ENCODE data around the gene NOLC1. TPM values are rescaled to one million over a fixed set of nuclear protein-coding genes. Genes with fewer than 3 reads are reported as not detected.

NOLC1 gene
- 187 TPM for polyA plus RNA-seq (2012; ENCODE audit: insufficient read depth, insufficient read length)

- DNase-seq (ENCODE audit: low read depth, low spot score) = peak; percentile 99
These were observed at the start of gene NOLC1 for GRCh38 chr10:102151774-102152544. TSS of gene NOLC1 (plus strand) at chr10:102152389. CDS start at chr10:102152411, 22 bp downstream.

GRCh38 chr10:102102421-102102820, 49.8 kb upstream of the NOLC1 start:
- no peak overlapping the region for H3K4me3 ChIP-seq (ENCODE audit: low read length)
- no peak for DNase-seq (ENCODE audit: low read depth, low spot score)

More at GRCh38 chr10:102151774-102152544, at the start of gene NOLC1:
- peak within 1 kb of the TSS; percentile 99 for H3K4me3 ChIP-seq (ENCODE audit: low read length)

DNA sequence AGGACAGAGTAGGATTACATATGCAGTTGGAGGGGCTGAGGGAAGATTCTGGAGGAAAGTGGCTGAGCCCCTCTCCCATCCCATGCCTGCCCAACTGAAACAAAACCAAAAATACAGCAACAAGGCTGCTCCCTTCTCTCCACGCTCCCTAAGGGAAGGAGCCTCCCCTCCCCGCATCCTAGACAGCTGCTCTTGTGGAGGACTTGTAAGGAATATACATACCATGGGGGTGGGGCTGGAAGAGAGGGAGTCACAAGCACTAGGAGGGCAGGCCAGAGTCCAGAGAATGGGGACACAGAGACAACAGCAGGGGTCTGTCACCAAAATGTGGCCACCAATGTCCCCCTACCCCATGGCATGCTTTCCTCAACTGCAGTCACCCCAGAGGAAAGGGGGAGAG, 45.2 kb upstream of the NOLC1 start:
- no peak overlapping the region for H3K4me3 ChIP-seq (ENCODE audit: low read length)
- DNase-seq (ENCODE audit: low read depth, low spot score) = no peak

DNA sequence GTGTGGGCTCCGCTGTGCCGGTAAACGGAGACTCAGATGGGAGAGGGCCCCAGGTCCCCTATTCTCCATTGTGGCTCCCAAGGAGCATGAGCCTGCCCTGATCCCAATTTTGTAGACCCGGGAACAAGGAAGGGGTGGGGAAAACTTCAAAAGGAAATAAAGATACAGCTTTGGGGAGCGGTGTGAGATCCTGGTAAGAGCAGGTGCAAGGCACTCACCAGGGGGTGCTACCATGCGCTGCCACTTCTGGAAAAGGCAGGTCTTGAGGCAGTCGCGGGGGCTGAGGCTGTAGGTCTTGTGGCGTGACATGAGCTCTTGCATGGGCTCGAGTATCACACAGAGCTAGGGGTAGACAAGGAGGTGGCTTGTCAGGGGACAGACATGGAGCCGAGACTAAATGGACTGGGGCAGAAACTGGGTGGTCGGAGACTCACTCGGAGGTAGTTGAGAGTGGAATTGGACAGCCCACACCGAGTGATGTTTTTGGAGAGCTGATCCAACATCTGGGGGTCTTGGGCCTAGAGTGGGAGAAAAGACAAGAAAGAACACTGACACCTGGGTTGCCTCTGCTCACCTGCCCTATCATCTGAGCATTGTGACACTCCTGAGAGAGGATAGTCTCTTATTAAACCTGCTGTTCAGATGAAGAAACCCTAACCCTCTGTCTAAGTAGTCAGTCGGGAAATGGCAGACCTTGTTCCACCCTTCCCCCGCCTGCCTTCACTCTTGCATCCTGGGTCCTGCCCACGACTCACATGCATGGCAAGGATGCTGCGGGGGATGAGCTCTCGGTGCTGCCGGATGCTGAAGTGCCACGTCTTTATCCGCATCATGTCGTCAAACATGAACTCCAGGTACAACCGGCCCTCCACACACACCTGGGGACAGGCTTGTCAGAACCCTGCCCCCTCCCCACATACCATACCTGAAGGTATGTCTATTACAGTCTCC, 42.7 kb upstream of the NOLC1 start:
- DNase-seq (ENCODE audit: low read depth, low spot score) = no peak
- no peak overlapping the region for H3K4me3 ChIP-seq (ENCODE audit: low read length)

- DNase-seq (ENCODE audit: low read depth, low spot score) = no peak
- H3K4me3 ChIP-seq (ENCODE audit: low read length) = no peak overlapping the region
These were observed 40.9 kb upstream of the NOLC1 start for GRCh38 chr10:102111276-102111675.

GRCh38 chr10:102112210-102112817, 39.9 kb upstream of the NOLC1 start:
- DNase-seq (ENCODE audit: low read depth, low spot score) = no peak
- H3K4me3 ChIP-seq (ENCODE audit: low read length) = no peak overlapping the region

DNA sequence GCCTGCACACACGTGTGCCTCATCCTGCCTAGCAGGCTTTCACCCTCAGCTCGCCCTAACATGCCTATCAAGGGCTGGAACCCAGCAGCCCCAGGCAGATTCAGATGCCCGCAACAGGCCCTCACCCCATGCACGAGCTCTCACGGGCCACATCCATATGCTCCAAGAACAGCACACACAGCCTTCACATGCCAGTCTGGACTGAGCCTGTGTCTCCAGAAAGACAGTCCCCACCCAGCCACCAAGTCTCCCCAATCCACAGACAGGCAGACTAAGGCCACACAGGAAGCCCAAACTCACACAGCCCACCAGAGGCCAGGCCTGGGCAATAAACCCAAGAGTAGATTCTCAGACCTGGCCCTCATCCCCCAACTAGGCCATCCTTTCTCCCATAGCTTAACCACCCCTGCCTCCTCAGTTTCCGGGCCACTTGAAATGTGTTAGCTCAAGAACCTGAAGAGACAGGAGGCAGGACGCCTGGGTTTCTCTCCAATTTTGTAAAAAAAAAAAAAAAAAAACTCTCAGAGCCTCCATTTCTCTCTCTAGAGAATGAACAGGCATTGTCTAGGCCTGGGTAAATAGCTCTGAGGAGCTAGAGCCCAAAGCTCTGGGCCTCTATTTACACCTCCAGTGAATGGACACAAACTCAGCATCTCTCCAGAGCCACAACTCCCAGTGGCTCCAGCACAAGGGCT, 38.8 kb upstream of the NOLC1 start:
- DNase-seq (ENCODE audit: low read depth, low spot score) = no peak
- peak overlapping the region; percentile 82 for H3K4me3 ChIP-seq (ENCODE audit: low read length)

GRCh38 chr10:102113956-102114857, 38.0 kb upstream of the NOLC1 start:
- DNase-seq (ENCODE audit: low read depth, low spot score) = no peak
- peak overlapping the region; percentile 82 for H3K4me3 ChIP-seq (ENCODE audit: low read length)

- DNase-seq (ENCODE audit: low read depth, low spot score) = peak; percentile 67
- peak overlapping the region; percentile 82 for H3K4me3 ChIP-seq (ENCODE audit: low read length)
These were observed 37.1 kb upstream of the NOLC1 start for GRCh38 chr10:102114861-102115618.

DNA sequence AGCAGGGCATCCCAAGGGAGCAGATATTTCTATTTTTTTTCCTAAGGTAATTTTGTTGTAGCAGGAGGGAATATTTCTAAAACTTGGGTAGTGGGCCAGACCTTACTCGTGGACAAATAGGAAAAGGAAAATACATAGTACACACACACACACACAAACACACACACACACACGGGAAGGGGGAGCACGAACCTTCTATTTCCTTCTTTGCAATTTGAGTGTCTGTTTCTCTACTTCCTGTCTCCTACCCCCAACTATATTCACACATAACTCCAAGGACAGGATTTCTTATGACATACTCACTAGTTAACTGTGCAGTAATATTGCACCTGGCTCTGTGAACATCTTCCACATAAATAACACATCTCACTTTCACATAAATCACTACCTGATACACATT, 36.4 kb upstream of the NOLC1 start:
- peak overlapping the region; percentile 82 for H3K4me3 ChIP-seq (ENCODE audit: low read length)
- peak; percentile 54 for DNase-seq (ENCODE audit: low read depth, low spot score)

DNA sequence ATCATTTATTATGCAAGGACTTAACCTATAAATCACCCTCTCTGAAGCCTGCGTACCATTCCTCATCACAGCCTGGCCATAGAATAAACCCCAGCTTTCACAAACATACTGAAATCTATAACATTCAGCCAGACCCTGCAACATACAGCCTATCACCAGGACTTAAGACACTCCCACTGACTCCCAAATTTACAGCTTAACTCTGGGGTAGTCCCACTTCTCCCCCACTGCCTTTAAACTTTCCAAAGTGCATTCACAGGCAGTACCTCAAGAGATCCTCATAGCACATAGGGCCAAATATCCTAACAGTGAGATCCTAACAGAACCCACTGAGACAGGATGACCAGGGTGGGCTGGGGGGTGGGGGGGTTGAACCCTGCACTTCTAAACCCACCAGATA, 35.5 kb upstream of the NOLC1 start:
- no peak overlapping the region; the same call in 1 of the 2 replicates for H3K4me3 ChIP-seq (ENCODE audit: low read length)
- DNase-seq (ENCODE audit: low read depth, low spot score) = no peak

GRCh38 chr10:102117391-102118159, 34.6 kb upstream of the NOLC1 start:
- H3K4me3 ChIP-seq (ENCODE audit: low read length) = peak overlapping the region; percentile 82
- DNase-seq (ENCODE audit: low read depth, low spot score) = peak; percentile 78

GRCh38 chr10:102118867-102119266, 33.3 kb upstream of the NOLC1 start:
- DNase-seq (ENCODE audit: low read depth, low spot score) = no peak

DNA sequence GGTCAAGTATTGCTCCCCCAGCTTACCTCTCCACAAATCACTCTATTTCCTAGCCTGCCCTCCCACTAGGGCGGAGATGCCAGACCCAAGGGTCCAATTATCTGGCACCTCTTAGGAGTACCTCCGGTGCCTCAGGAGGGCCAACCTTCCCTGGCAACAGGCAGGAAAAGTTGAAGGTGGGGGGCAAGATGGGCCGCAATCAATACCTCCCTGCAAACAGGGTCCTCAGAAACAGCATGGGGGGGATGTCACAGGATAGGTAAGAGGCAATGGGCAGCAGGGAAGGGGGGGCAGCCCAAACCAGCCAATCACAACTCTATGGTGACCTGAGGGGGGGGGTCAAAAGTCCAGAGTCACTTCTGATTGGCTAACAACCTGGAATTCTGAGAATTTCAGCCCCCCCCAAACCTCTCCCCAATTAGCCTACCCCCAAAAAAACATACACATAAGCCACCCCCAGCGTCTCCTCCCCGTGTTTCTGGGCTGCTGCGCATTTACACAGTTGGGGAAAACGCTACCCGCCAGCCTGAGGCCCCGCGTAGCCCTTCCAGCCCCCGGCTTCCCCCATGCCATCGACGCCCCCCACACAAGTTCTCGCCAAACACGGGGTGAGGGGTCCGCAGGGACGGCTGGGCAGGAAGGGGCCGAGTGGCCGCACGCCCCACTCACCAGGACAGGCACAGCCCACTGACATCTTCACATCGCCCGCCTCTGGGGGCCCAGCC, 32.6 kb upstream of the NOLC1 start:
- peak; percentile 57 for DNase-seq (ENCODE audit: low read depth, low spot score)
- peak overlapping the region; percentile 82 for H3K4me3 ChIP-seq (ENCODE audit: low read length)

More at GRCh38 chr10:102118867-102119266, 33.3 kb upstream of the NOLC1 start:
- H3K4me3 ChIP-seq (ENCODE audit: low read length) = peak overlapping the region; percentile 82

GRCh38 chr10:102120142-102120990, 31.8 kb upstream of the NOLC1 start, which contains the start of gene LDB1:
TSS of gene LDB1 (minus strand) at chr10:102120368. CDS start at chr10:102120110, 258 bp downstream.
- peak within 1 kb of the TSS; percentile 82 for H3K4me3 ChIP-seq (ENCODE audit: low read length)
- DNase-seq (ENCODE audit: low read depth, low spot score) = peak; percentile 54
